Heart left ventricle (tissue), 16 donors: ENCODE results near the gene KLHL29. TPM values are rescaled to one million over a fixed set of nuclear protein-coding genes. Genes with fewer than 3 reads are reported as not detected.
A peak's percentile ranks its signal among the peaks of the same experiment; 100 is the strongest.

Source experiments
- ATAC-seq, 4 donors: fragments of 200-7000 bp; cut with Tn5 transposase; one replicate each; pipeline ENCODE4 v1.9.1; 2020 to 2022; ENCODE audit warnings: moderate library complexity in 4 of 4, mild to moderate bottlenecking in 3 of 4, moderate number of reproducible peaks in 1 of 4
- DNase-seq, 5 donors: peaks; one replicate each; pipeline ENCODE4 v3.0.0-alpha.2; 2020
- H3K27ac ChIP-seq, 12 donors: fragments of 200-600 bp; sonication (generic) in 4 of 12; one replicate each; pipeline versions ENCODE4 v1.5.0 to v1.8.0; 2016 to 2022; ENCODE audit warnings: mild to moderate bottlenecking in 2 of 12
- H3K27me3 ChIP-seq, 9 donors: fragments of 200-600 bp; sonication (generic) in 2 of 9; one replicate each; pipeline versions ENCODE4 v1.5.1 to v1.8.0; 2016 to 2022; ENCODE audit warnings: mild to moderate bottlenecking in 3 of 9
- H3K36me3 ChIP-seq, 9 donors: fragments of 200-600 bp; sonication (generic) in 2 of 9; one replicate each; pipeline versions ENCODE4 v1.5.0 to v1.8.0; 2018 to 2022; ENCODE audit warnings: mild to moderate bottlenecking in 2 of 9
- H3K4me1 ChIP-seq, 12 donors: fragments of 200-600 bp; sonication (generic) in 4 of 12; one replicate each; pipeline versions ENCODE4 v1.5.0 to v1.8.0; 2016 to 2022; ENCODE audit warnings: mild to moderate bottlenecking in 3 of 12
- H3K4me3 ChIP-seq, 12 donors: fragments of 200-600 bp; sonication (generic) in 4 of 12; one replicate each; pipeline versions ENCODE4 v1.5.0 to v1.8.0; 2017 to 2022; ENCODE audit warnings: mild to moderate bottlenecking in 9 of 12, moderate library complexity in 4 of 12
- H3K9me3 ChIP-seq, 12 donors: fragments of 200-600 bp; sonication (generic) in 4 of 12; one replicate each; pipeline versions ENCODE4 v1.5.0 to v1.8.0; 2016 to 2022; ENCODE audit warnings: mild to moderate bottlenecking in 1 of 12
- POLR2A ChIP-seq, 2 donors: fragments of 450-650 bp; IDR thresholded peaks; one replicate each; pipeline ENCODE4 v1.6.1; 2017; ENCODE audit warnings: antibody characterized with exemption in 2 of 2, mild to moderate bottlenecking in 2 of 2, moderate library complexity in 2 of 2
- WGBS, 4 donors: extraction: QIAGEN DNeasy Blood & Tissue Kit in 2 of 4; methylation state at CpG; one replicate each; pipeline versions ENCODE4 v1.1.5 to v1.1.7; 2013 to 2018; 5-methylcytosine and 5-hydroxymethylcytosine counted together
- intact Hi-C, 10 donors: fragments of 100-400 bp; cut with DNase I; formaldehyde crosslinking; loops; one replicate each; pipeline versions ENCODE4 v1.11.1 to v1.14.2; 2022
- polyA plus RNA-seq, 2 donors: library from polyadenylated mRNA; stranded (reverse); fragments of 200-250 nt; gene quantifications; one replicate each; pipeline ENCODE4 v1.2.3, GENCODE V29; 2013
- total RNA-seq, 9 donors: library from RNA; depleted of rRNA in 2 of 9; stranded (reverse); fragments of >200 nt in 2 of 9; fragmentation: NEBNext Ultra II Directional in 3 of 9; extraction: Animal tissue kit (Norgen Biotek cat#: 25700) in 3 of 9; gene quantifications; one replicate each; pipeline versions ENCODE4 v1.1.0 to v1.2.4, GENCODE V29; 2016 to 2023
- TF ChIP-seq, protein P1 (sequence below), 12 donors: fragments of 200-600 bp; sonication (generic) in 4 of 12; IDR thresholded peaks; one replicate each; pipeline versions ENCODE4 v1.5.0 to v1.8.0; 2018 to 2022; ENCODE audit warnings: antibody characterized with exemption in 12 of 12, mild to moderate bottlenecking in 5 of 12
- donor health status: ischemic (EF 13 %, LVEDD 7.1; RV severe dilation, severe dysfunction).
- donor health status: healthy with polysubstance abuse.
- donor health status: DM: no; HTN: yes; CAD: no.
- donor health status: DM: no; HTN: no; CAD: no.
- donor health status: ischemic (EF 25% LVEDD 6.9; RV normal size, moderate dysfunction).
- donor health status: ischemic (EF 25% LVEDD 5.7; RV mildly dilated, moderate dysfunction).
- donor health status: healthy.
- donor health status: DM: yes; HTN: yes; CAD: no.
- donor health status: ischemic (EF 35%, LVEDD 5.7; RV mildly dilated, moderate dysfunction).
- donor health status: nonischemic (EF 11% LVEDD 7.7; RV severe dilation, severe dysfunction).
- donor health status: DM: yes; HTN: yes; CAD: no.
- donor health status: PGD.
- donor health status: ischemic (EF 29% LVEDD 5.4; RV normal size, mild dysfunction).
- donor health status: nonischemic (EF 23%, LVEDD 6.1; RV moderate dilation, normal function).

KLHL29 gene
- total and polyA plus RNA-seq, 11 donors, result 0.74 to 2.7 (median 1.1) TPM

DNA sequence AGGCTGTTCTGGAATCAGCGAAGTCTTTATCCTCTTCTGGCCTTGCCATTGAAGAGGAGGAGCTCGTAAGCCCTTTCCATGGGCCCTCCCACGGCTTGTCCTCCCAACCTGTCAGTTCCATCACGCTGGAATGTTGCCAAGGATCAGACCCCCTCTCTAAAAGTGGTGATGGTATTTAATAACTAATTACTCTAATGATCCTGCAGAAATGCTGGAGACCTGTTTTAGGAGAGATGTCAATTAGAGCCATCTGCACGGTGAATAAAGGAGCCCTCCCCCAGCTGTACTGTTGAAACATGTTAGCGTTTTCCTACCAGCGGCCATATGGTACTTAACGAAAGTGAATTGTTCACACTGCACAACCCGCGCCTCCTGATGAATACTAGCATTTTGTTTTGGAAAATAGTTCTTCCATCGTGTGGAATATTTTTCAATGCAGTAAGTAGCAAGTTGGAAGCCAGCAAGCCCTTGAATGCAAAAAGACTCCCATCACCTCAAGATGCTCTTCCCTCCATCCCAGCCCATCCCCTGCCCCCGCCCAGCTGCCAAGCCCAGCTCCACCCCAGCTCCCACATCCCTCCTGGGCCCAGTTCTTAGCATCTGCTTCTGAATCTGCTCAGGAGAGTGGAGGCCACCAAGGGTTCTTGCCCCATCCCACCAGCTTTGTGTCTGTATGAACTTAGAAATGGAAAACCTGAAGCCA, 145.4 kb downstream of the KLHL29 start:
- no peaks in the 10 kb centered on the region for H3K36me3 ChIP-seq
- H3K4me1 ChIP-seq, result peaks cover 0 to 8% (median 0%) of the 10 kb centered on the region in 12 donors
- H3K4me3 ChIP-seq, result no peak overlapping the region
- H3K27ac ChIP-seq, result no peak overlapping the region
- TF ChIP-seq, protein P1, sequence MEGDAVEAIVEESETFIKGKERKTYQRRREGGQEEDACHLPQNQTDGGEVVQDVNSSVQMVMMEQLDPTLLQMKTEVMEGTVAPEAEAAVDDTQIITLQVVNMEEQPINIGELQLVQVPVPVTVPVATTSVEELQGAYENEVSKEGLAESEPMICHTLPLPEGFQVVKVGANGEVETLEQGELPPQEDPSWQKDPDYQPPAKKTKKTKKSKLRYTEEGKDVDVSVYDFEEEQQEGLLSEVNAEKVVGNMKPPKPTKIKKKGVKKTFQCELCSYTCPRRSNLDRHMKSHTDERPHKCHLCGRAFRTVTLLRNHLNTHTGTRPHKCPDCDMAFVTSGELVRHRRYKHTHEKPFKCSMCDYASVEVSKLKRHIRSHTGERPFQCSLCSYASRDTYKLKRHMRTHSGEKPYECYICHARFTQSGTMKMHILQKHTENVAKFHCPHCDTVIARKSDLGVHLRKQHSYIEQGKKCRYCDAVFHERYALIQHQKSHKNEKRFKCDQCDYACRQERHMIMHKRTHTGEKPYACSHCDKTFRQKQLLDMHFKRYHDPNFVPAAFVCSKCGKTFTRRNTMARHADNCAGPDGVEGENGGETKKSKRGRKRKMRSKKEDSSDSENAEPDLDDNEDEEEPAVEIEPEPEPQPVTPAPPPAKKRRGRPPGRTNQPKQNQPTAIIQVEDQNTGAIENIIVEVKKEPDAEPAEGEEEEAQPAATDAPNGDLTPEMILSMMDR (IDR thresholded peaks at IDR 0.05), result no peak
- DNase-seq (peak in 1 of 5 donors; percentile 9), ATAC-seq (no peak)
- H3K9me3 ChIP-seq, result no peaks in the 10 kb centered on the region
- no peaks in the 10 kb centered on the region for H3K27me3 ChIP-seq
- WGBS, 4 donors, result 84 to 88% (median 86%) methylated on average over 11 to 12 of the region's 12 CpGs
- intact Hi-C loops, result no loop called here

DNA sequence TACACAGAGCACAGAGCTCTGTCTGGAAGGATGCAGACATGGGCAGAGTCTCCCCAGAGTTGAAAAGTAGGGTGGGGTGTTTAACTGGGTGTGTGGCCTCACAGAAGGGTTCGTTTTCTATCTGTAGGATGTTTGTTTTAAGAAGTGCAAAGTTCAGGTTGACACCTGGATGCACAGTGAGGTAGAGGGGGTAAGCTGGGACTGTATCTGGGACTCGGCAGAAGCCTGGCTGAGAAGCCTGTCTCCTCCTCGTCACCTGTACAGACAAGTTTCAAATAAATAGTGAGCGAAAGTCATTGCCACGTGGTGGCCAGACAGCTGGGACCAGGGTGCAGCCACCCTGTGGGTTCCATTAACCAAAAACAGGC, 145.9 kb downstream of the KLHL29 start:
- ATAC-seq (no peak), DNase-seq (peak in 1 of 5 donors; percentile 3)
- Histone ChIP-seq H3K4me1 (peaks cover 0 to 8% (median 0%) of the 10 kb centered on the region in 12 donors), H3K27me3 (no peaks in the 10 kb centered on the region), H3K27ac (no peak overlapping the region), H3K4me3 (no peak overlapping the region), H3K9me3 (no peaks in the 10 kb centered on the region), H3K36me3 (no peaks in the 10 kb centered on the region)
- WGBS, 4 donors, result 87 to 94% (median 93%) methylated on average over 5 of the region's 5 CpGs
- intact Hi-C loops, result no loop called here
- TF ChIP-seq, protein P1 (IDR thresholded peaks at IDR 0.05), result no peak
- TF ChIP-seq POLR2A (IDR thresholded peaks at IDR 0.05), result no peak

DNA sequence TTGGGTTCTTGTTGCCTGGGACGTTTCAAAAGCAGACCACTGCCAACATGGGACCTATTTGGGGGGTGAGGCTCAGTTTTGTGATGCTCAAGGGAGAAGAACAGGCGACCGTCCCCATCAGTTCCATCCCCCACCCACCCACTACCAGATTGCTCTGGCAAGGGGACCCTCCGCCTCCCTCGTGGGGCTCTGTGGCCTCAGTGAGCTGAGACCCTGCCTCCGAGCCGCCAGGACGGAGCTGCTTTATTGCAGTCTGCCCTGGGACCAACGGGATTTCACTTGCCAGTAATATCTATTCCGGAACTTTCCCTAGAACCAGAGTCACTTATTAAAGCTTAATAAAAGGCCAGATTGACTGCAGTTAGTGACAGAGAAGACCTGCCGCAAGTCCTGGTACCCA, 146.3 kb downstream of the KLHL29 start:
- H3K36me3 ChIP-seq, result no peaks in the 10 kb centered on the region
- TF ChIP-seq, protein P1 (IDR thresholded peaks at IDR 0.05), result no peak
- no peak for TF ChIP-seq POLR2A (IDR thresholded peaks at IDR 0.05)
- peak in 1 of 5 donors; percentile 6 for DNase-seq
- H3K9me3 ChIP-seq, result no peaks in the 10 kb centered on the region
- no peak for ATAC-seq
- WGBS, 4 donors, result 95 to 97% (median 97%) methylated on average over 9 to 11 of the region's 11 CpGs
- H3K27ac ChIP-seq, result peak overlapping the region in 1 of 12 donors; percentile 79
- H3K27me3 ChIP-seq, result no peaks in the 10 kb centered on the region
- intact Hi-C loops, result no loop called here
- no peak overlapping the region for H3K4me3 ChIP-seq
- H3K4me1 ChIP-seq, result peaks cover 0 to 8% (median 0%) of the 10 kb centered on the region in 12 donors

DNA sequence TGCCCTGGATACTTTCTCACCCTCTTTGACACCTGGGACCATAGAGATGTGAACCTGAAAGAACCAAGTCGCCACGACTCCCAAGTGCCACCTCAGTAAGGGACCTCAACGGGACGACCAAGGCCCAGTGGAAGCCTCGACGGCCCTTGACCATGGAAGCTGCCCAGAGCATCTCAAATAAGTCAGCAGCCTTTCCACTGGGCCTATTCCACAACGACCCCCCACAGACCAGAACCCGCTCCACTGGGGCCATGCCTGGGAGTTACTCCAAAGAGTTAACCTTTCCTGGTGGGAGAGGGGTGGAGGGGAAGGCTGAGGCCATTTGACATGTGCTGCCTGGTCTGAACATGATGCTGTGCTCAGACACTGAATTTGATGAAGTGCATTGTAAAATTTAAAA, 146.9 kb downstream of the KLHL29 start:
- H3K4me1 ChIP-seq, result peaks cover 0 to 8% (median 0%) of the 10 kb centered on the region in 12 donors
- 82 to 89% (median 84%) methylated on average over 8 of the region's 8 CpGs for WGBS, 4 donors

More for the DNA sequence above, 146.9 kb downstream of the KLHL29 start:
- ATAC-seq, result no peak
- Histone ChIP-seq H3K27me3 (no peaks in the 10 kb centered on the region), H3K9me3 (no peaks in the 10 kb centered on the region), H3K4me3 (no peak overlapping the region), H3K27ac (peak overlapping the region in 1 of 12 donors; percentile 79), H3K36me3 (no peaks in the 10 kb centered on the region)
- TF ChIP-seq, protein P1 (IDR thresholded peaks at IDR 0.05), result no peak
- no peak for TF ChIP-seq POLR2A (IDR thresholded peaks at IDR 0.05)
- DNase-seq, result peak in 1 of 5 donors; percentile 9
- intact Hi-C loops, result no loop called here
